HG02885 (cell line): Measurements from ENCODE around the gene CKS2.
A peak's percentile ranks its signal among the peaks of the same experiment; 100 is the strongest.
"Not testable (repeated sequence)": the region's sequence is repeated elsewhere in the genome, so short reads cannot be mapped to it uniquely, and the experiment has no call there.

Source experiments
- ATAC-seq: cut with Tn5 transposase; IDR thresholded peaks from one replicate; pipeline ENCODE4 v1.9.1; 2021; ENCODE audit warnings: mild to moderate bottlenecking; ENCODE audit not compliant: unreplicated experiment, poor library complexity

CKS2 gene

GRCh38 chr9:89309608-89310474 lies 1.2 kb upstream of the CKS2 start:
- ATAC-seq = no peak

GRCh38 chr9:89311346-89312221 lies 589 bp downstream of the CKS2 start:
- ATAC-seq = no peak

- ATAC-seq = no peak
Measured at GRCh38 chr9:89312222-89312571, 1.2 kb downstream of the CKS2 start.

- no peak for ATAC-seq
Measured at GRCh38 chr9:89313842-89314241, 2.8 kb downstream of the CKS2 start.

GRCh38 chr9:89314955-89315354 lies 4.0 kb downstream of the CKS2 start:
- ATAC-seq = no peak

GRCh38 chr9:89315482-89315881 lies 4.5 kb downstream of the CKS2 start:
- ATAC-seq = no peak

GRCh38 chr9:89317282-89317681 lies 6.3 kb downstream of the CKS2 start:
- no peak for ATAC-seq

GRCh38 chr9:89318123-89319014 lies 7.4 kb downstream of the CKS2 start, which contains the start of gene SECISBP2:
SECISBP2 (plus strand) TSS chr9:89318500; CDS start chr9:89318577, 77 bp downstream.
- ATAC-seq = peak; percentile 92

- ATAC-seq = no peak
Measured at GRCh38 chr9:89319015-89319905, 8.3 kb downstream of the CKS2 start.

GRCh38 chr9:89323390-89323789 lies 12.4 kb downstream of the CKS2 start:
- no peak for ATAC-seq

GRCh38 chr9:89325733-89326132 lies 14.7 kb downstream of the CKS2 start:
- no peak for ATAC-seq

GRCh38 chr9:89328064-89328463 lies 17.1 kb downstream of the CKS2 start:
- ATAC-seq = no peak

GRCh38 chr9:89329917-89330316 lies 18.9 kb downstream of the CKS2 start:
- no peak for ATAC-seq

- ATAC-seq = no peak
Measured at GRCh38 chr9:89330513-89330912, 19.5 kb downstream of the CKS2 start.

- ATAC-seq = no peak
Measured at GRCh38 chr9:89339807-89340206, 28.8 kb downstream of the CKS2 start.

GRCh38 chr9:89340332-89340731 lies 29.3 kb downstream of the CKS2 start:
- ATAC-seq = no peak

GRCh38 chr9:89342213-89342612 lies 31.2 kb downstream of the CKS2 start:
- ATAC-seq = no peak

GRCh38 chr9:89342948-89343347 lies 32.0 kb downstream of the CKS2 start:
- no peak for ATAC-seq

- not testable (repeated sequence) for ATAC-seq
Measured at GRCh38 chr9:89343812-89344211, 32.8 kb downstream of the CKS2 start.
